DMS153 treated with DMSO at 0.1 percent for 48 hours (cell line): ENCODE results near the gene CDPF1.

Experiments used
- DNase-seq: peaks from one replicate; lab custom pipeline; 2025; ENCODE audit not compliant: unreplicated experiment; lab: John Stamatoyannopoulos, UW

Gene CDPF1

GRCh38 chr22:46250035-46250782, at the start of gene CDPF1:
CDPF1 (minus strand) TSS chr22:46250293; CDS start chr22:46248284, 2,009 bp downstream.
- peak; percentile 78 for DNase-seq

- no peak for DNase-seq
These were observed 49.0 kb upstream of the CDPF1 start for GRCh38 chr22:46299101-46299500.

- no peak for DNase-seq
These were observed 47.2 kb upstream of the CDPF1 start for GRCh38 chr22:46297151-46297812.

- peak; percentile 96 for DNase-seq
These were observed 46.4 kb upstream of the CDPF1 start, which contains the start of gene GTSE1 for GRCh38 chr22:46296257-46297150. GTSE1 (plus strand) TSS chr22:46296870; CDS start chr22:46297401, 531 bp downstream.

- no peak for DNase-seq
These were observed 45.3 kb upstream of the CDPF1 start for GRCh38 chr22:46295277-46295971.

- no peak for DNase-seq
These were observed 44.7 kb upstream of the CDPF1 start for GRCh38 chr22:46294784-46295183.

- DNase-seq, result no peak
These were observed 43.6 kb upstream of the CDPF1 start for GRCh38 chr22:46293577-46294260.

GRCh38 chr22:46292732-46293131, 42.6 kb upstream of the CDPF1 start:
- no peak for DNase-seq

- no peak for DNase-seq
These were observed 42.1 kb upstream of the CDPF1 start for GRCh38 chr22:46292173-46292572.

GRCh38 chr22:46290843-46291785, 41.0 kb upstream of the CDPF1 start:
- no peak for DNase-seq

GRCh38 chr22:46290121-46290842, 40.2 kb upstream of the CDPF1 start:
- no peak for DNase-seq

- no peak for DNase-seq
These were observed 39.3 kb upstream of the CDPF1 start for GRCh38 chr22:46289244-46289891.

- DNase-seq, result no peak
These were observed 38.8 kb upstream of the CDPF1 start for GRCh38 chr22:46288846-46289243.

- DNase-seq, result no peak
These were observed 38.0 kb upstream of the CDPF1 start for GRCh38 chr22:46287873-46288751.

- no peak for DNase-seq
These were observed 37.1 kb upstream of the CDPF1 start for GRCh38 chr22:46286941-46287872.

- DNase-seq, result no peak
These were observed 35.9 kb upstream of the CDPF1 start for GRCh38 chr22:46286006-46286405.
